ENCODE results near the gene AP1B1. TPM values are rescaled to one million over a fixed set of nuclear protein-coding genes. Genes with fewer than 3 reads are reported as not detected.
"Not testable (repeated sequence)": the region's sequence is repeated elsewhere in the genome, so short reads cannot be mapped to it uniquely, and the experiment has no call there.

The AP1B1 gene
- total RNA-seq, 6 experiments from 2014 or later, result 89.1 to 101 (median 89.9) TPM

- Mint-ChIP-seq H3K36me3 (ENCODE audit: low read depth) (peaks cover 22% of the 10 kb centered on the region), H3K4me3 (peak overlapping the region; percentile 36; the same call in 1 of the 2 replicates), H3K27me3 (ENCODE audit: insufficient read depth) (no peaks in the 10 kb centered on the region; the same call in none of the 2 replicates), H3K27ac (peak overlapping the region; percentile 72), H3K4me1 (ENCODE audit: low read depth) (peaks cover 40% of the 10 kb centered on the region), H3K9me3 (no peaks in the 10 kb centered on the region)
- TF ChIP-seq CTCF (IDR thresholded peaks at IDR 0.05), result no peak
- DNase-seq, result no peak
These were observed 42.4 kb downstream of the AP1B1 start for GRCh38 chr22:29345932-29346331.

- H3K4me3 Mint-ChIP-seq; H3K27me3 Mint-ChIP-seq (ENCODE audit: insufficient read depth); DNase-seq; H3K9me3 Mint-ChIP-seq: not testable (repeated sequence)
- Mint-ChIP-seq H3K27ac (peak overlapping the region; percentile 92), H3K4me1 (ENCODE audit: low read depth) (peaks cover 40% of the 10 kb centered on the region), H3K36me3 (ENCODE audit: low read depth) (peaks cover 22% of the 10 kb centered on the region)
These were observed 43.5 kb downstream of the AP1B1 start for GRCh38 chr22:29344889-29345288.

DNA sequence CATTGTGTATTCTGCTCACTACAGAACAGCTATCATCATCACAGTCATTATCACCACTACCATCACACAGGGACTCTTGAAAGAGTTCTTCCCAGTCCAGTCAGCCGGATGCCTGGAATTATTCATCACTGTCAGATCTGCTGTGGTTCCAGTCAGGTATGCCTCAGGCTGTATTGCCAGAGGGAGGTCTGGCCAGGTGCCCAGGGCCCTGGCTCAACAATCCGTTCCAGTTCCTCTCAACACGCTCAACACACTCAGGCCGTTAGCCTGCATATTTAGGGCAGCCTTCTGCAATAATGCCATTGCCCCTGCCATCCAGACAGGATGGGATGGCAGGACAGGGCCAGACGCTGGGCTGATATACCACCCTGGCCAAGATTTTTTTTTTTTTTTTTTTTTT is 44.2 kb downstream of the AP1B1 start:
- no peaks in the 10 kb centered on the region for H3K9me3 Mint-ChIP-seq
- TF ChIP-seq CTCF (IDR thresholded peaks at IDR 0.05), result no peak
- H3K4me3 Mint-ChIP-seq, result peak overlapping the region; percentile 43
- peaks cover 45% of the 10 kb centered on the region for H3K4me1 Mint-ChIP-seq (ENCODE audit: low read depth)
- H3K27me3 Mint-ChIP-seq (ENCODE audit: insufficient read depth), result peaks cover 2% of the 10 kb centered on the region
- peak overlapping the region; percentile 92 for H3K27ac Mint-ChIP-seq
- H3K36me3 Mint-ChIP-seq (ENCODE audit: low read depth), result peaks cover 27% of the 10 kb centered on the region
- peak; percentile 98 for DNase-seq

DNA sequence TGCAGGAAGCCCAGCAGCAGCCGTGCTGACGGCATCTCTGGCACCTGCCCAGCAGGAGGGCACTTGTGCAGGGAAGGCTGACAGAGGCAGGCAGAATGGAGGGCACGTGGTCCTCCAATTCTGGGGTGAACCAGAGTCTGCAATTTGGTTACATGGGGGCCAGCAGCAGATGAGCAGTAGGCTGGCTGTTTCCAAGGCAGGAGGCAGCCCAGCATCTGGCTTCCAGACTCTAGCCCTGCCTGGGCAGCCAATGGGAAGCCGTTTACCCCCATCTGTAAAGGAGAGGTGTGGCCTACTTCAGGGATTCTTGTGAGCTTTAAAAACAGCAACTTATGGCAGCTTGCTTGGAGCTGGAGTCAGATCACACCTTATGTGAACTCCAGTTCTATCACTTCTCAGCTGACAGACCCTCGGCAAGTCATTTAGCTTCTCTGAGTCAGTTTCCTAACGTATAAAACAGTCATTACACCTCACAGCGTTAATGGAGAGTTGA is 45.0 kb downstream of the AP1B1 start:
- peaks cover 2% of the 10 kb centered on the region for H3K27me3 Mint-ChIP-seq (ENCODE audit: insufficient read depth)
- peak overlapping the region; percentile 92 for H3K27ac Mint-ChIP-seq
- TF ChIP-seq CTCF (IDR thresholded peaks at IDR 0.05), result no peak
- peak; percentile 63 for DNase-seq
- no peaks in the 10 kb centered on the region for H3K9me3 Mint-ChIP-seq
- peaks cover 49% of the 10 kb centered on the region for H3K4me1 Mint-ChIP-seq (ENCODE audit: low read depth)
- H3K36me3 Mint-ChIP-seq (ENCODE audit: low read depth), result peaks cover 27% of the 10 kb centered on the region
- H3K4me3 Mint-ChIP-seq, result peak overlapping the region; percentile 46

- peaks cover 2% of the 10 kb centered on the region for H3K27me3 Mint-ChIP-seq (ENCODE audit: insufficient read depth)
- H3K4me3 Mint-ChIP-seq, result peak overlapping the region; percentile 46
- no peak for DNase-seq
- H3K4me1 Mint-ChIP-seq (ENCODE audit: low read depth), result peaks cover 49% of the 10 kb centered on the region
- H3K36me3 Mint-ChIP-seq (ENCODE audit: low read depth), result peaks cover 33% of the 10 kb centered on the region
- peak overlapping the region; percentile 92 for H3K27ac Mint-ChIP-seq
- peak; percentile 49 for TF ChIP-seq CTCF (IDR thresholded peaks at IDR 0.05)
- H3K9me3 Mint-ChIP-seq, result no peaks in the 10 kb centered on the region
These were observed 45.6 kb downstream of the AP1B1 start for GRCh38 chr22:29342577-29343312.

GRCh38 chr22:29342177-29342576 is 46.2 kb downstream of the AP1B1 start:
- peaks cover 49% of the 10 kb centered on the region for H3K4me1 Mint-ChIP-seq (ENCODE audit: low read depth)
- TF ChIP-seq CTCF (IDR thresholded peaks at IDR 0.05), result no peak
- H3K27ac Mint-ChIP-seq, result no peak overlapping the region
- H3K9me3 Mint-ChIP-seq, result no peaks in the 10 kb centered on the region
- DNase-seq, result no peak
- peaks cover 29% of the 10 kb centered on the region for H3K36me3 Mint-ChIP-seq (ENCODE audit: low read depth)
- H3K27me3 Mint-ChIP-seq (ENCODE audit: insufficient read depth), result peaks cover 2% of the 10 kb centered on the region
- no peak overlapping the region for H3K4me3 Mint-ChIP-seq
